Activated CD4-positive, alpha-beta memory T cell treated with anti-CD3 and anti-CD28 coated beads, Interleukin-2, amount 10 ng/mL, durations not matched to agents 7 days and 5 days (primary cell): ENCODE results near the gene CACNA1C. TPM values are rescaled to one million over a fixed set of nuclear protein-coding genes. Genes with fewer than 3 reads are reported as not detected.

ENCODE experiments used
- CTCF ChIA-PET: fragments of 350-600 bp; sonication (Branson Sonifier 250); formaldehyde crosslinking; loops from one replicate; lab custom pipeline; 2021; ENCODE audit warnings: antibody characterized with exemption, inconsistent platforms; lab: Charles Lee
- POLR2A ChIA-PET: fragments of 350-600 bp; sonication (Branson Sonifier 250); formaldehyde crosslinking; loops from one replicate; lab custom pipeline; 2021; ENCODE audit warnings: antibody characterized with exemption; lab: Charles Lee
- DNase-seq: peaks from one replicate; pipeline ENCODE4 v3.0.0-alpha.2; 2020
- H3K27ac Mint-ChIP-seq: one replicate; pipeline ENCODE4 v1.8.0; 2021; ENCODE audit warnings: mild to moderate bottlenecking, mixed read lengths
- H3K27me3 Mint-ChIP-seq: one replicate; pipeline ENCODE4 v1.8.0; 2021; ENCODE audit warnings: mixed read lengths
- H3K36me3 Mint-ChIP-seq: one replicate; pipeline ENCODE4 v1.8.0; 2021; ENCODE audit warnings: low read depth, mixed read lengths
- H3K4me1 Mint-ChIP-seq: one replicate; pipeline ENCODE4 v1.8.0; 2021; ENCODE audit warnings: mixed read lengths
- H3K4me3 Mint-ChIP-seq: one replicate; pipeline ENCODE4 v1.8.0; 2021; ENCODE audit warnings: mild to moderate bottlenecking, mixed read lengths
- H3K9me3 Mint-ChIP-seq: one replicate; pipeline ENCODE4 v1.8.0; 2021; ENCODE audit warnings: mixed read lengths
- total RNA-seq, 2 experiments: library from RNA; stranded (reverse); gene quantifications; one replicate each; pipeline ENCODE4 v1.2.3, GENCODE V29; 2021

The CACNA1C gene
- total RNA-seq, 2 experiments from 2014 or later, result 0.30 TPM

DNA sequence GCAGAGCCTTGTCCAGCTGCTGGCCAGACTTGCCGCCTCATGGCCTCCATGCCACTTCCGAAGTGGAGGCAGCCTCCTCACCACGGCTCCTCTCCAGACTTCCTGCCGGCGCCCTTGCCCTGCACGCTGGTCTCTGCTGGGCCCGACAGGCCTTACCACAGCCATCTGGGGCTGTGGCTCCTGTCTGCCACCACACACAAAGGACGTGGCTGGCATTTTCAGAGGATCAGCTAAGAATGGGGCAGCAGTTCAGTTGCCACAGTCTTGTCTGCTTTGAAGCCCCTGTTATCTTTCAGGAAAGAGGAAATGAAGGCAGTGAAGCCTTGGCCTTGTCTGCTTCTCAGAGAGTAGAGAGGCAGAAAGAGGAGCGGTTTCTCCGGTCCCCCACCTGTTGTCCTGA, 564.0 kb downstream of the CACNA1C start:
- no peaks in the 10 kb centered on the region for H3K9me3 Mint-ChIP-seq
- H3K4me1 Mint-ChIP-seq, result peaks cover 20% of the 10 kb centered on the region
- H3K36me3 Mint-ChIP-seq, result no peaks in the 10 kb centered on the region
- DNase-seq, result no peak
- H3K27ac Mint-ChIP-seq, result no peak overlapping the region
- H3K4me3 Mint-ChIP-seq, result no peak overlapping the region
- ChIA-PET POLR2A (no interaction called here), CTCF (no interaction called here)
- peaks cover 38% of the 10 kb centered on the region for H3K27me3 Mint-ChIP-seq

DNA sequence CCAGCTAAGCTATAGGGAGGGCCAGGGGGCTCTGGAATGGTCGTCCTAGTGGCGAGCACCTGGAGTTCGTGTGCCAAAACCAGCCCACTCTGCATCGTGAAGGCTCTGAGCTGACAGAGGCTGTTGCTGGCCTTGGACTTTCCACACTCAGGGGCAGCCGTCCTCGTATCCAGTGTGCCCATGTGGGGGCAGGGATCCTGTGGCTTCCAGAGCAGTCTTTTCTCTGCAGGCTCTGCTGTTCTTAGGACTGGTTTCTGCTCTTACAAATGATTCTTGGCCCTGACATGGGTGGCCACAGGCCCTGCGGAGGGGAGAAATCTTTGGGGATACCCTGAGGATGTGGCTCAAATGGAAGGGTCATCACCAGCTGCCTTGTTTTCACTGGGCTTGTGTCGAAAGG, 564.6 kb downstream of the CACNA1C start:
- POLR2A ChIA-PET, result no interaction called here
- no peak overlapping the region for H3K27ac Mint-ChIP-seq

GRCh38 chr12:2618291-2618995, 565.7 kb downstream of the CACNA1C start:
- no peak overlapping the region for H3K4me3 Mint-ChIP-seq
- H3K27me3 Mint-ChIP-seq, result peaks cover 39% of the 10 kb centered on the region
- H3K27ac Mint-ChIP-seq, result no peak overlapping the region
- CTCF ChIA-PET, result no interaction called here
- POLR2A ChIA-PET, result no interaction called here
- no peaks in the 10 kb centered on the region for H3K9me3 Mint-ChIP-seq
- no peaks in the 10 kb centered on the region for H3K36me3 Mint-ChIP-seq
- no peak for DNase-seq
- H3K4me1 Mint-ChIP-seq, result peaks cover 15% of the 10 kb centered on the region

More for the DNA sequence above, 564.6 kb downstream of the CACNA1C start:
- DNase-seq, result no peak
- peaks cover 20% of the 10 kb centered on the region for H3K4me1 Mint-ChIP-seq
- no peaks in the 10 kb centered on the region for H3K36me3 Mint-ChIP-seq
- peaks cover 34% of the 10 kb centered on the region for H3K27me3 Mint-ChIP-seq
- H3K4me3 Mint-ChIP-seq, result no peak overlapping the region
- CTCF ChIA-PET, result no interaction called here
- no peaks in the 10 kb centered on the region for H3K9me3 Mint-ChIP-seq

DNA sequence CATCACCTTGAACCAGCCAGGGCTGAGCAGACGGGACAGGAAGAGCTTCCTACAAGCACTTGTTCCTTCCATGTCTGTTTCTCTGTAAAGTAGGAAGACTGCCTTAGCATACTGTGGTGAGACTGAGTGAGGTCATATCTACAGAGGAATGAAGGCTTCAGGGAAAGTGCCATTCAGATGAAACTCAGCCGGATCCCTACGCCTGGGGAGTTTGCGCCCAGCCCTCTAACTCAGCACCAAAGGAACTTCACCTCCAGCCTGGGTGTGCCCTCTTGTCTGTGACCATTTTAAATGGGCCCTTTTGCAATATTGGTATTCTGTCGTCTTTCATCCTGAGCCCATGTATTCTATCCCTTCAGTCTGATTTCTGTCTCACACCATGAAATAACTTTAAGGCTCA, 566.3 kb downstream of the CACNA1C start:
- Mint-ChIP-seq H3K27ac (no peak overlapping the region), H3K9me3 (no peaks in the 10 kb centered on the region), H3K4me3 (no peak overlapping the region), H3K36me3 (no peaks in the 10 kb centered on the region), H3K27me3 (peaks cover 35% of the 10 kb centered on the region), H3K4me1 (peaks cover 8% of the 10 kb centered on the region)
- no peak for DNase-seq
- ChIA-PET POLR2A (no interaction called here), CTCF (no interaction called here)

DNA sequence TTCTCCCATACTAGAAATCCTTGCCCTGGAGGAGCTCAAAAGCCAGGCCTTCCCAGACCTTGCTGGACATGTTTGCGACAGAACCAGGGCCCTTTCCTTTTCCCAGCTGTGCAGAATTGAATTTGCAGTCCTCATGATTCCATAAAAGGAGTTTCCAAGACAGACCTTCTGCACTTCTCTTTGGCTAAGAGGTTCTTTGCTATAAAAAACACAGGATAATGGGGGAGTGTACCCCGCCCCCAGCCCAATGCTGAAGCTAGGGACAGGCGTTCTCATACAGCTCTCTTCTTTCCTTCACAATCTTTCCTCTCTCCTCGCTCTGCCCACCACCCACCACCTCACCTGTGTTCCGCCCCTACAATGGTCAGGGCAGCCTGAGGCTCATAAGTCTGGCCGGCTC, 569.7 kb downstream of the CACNA1C start:
- Mint-ChIP-seq H3K27ac (no peak overlapping the region), H3K27me3 (peaks cover 33% of the 10 kb centered on the region), H3K36me3 (no peaks in the 10 kb centered on the region), H3K4me3 (no peak overlapping the region), H3K4me1 (peaks cover 5% of the 10 kb centered on the region), H3K9me3 (no peaks in the 10 kb centered on the region)
- CTCF ChIA-PET, result no interaction called here
- no peak for DNase-seq
- POLR2A ChIA-PET, result no interaction called here

DNA sequence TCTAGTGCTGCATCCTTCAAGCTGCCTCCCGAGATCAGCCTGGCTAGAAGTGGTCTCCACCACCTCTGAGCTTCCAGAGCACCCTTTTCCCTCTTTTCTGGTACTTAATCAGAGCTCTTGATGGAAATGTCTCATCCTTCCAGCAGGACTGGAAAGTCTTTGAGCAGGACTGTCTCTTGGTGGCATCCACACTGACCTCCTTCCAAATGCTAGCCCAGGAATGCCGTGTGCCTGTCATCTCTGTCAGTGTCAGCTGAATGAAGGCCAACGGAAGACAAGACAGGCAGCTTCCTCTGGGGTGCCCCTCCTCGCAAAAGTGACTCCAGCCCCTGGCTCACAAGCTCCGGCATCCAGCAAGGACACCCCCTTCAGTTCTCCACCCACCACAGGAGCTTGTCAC, 570.7 kb downstream of the CACNA1C start:
- Mint-ChIP-seq H3K9me3 (no peaks in the 10 kb centered on the region), H3K4me3 (no peak overlapping the region), H3K36me3 (no peaks in the 10 kb centered on the region), H3K27me3 (peaks cover 38% of the 10 kb centered on the region), H3K27ac (no peak overlapping the region), H3K4me1 (peaks cover 9% of the 10 kb centered on the region)
- DNase-seq, result no peak
- CTCF ChIA-PET, result no interaction called here
- POLR2A ChIA-PET, result interaction anchor here (0.9 kb wide), 1 partner anchor 9 kb away, joined by 3 read pairs; no protein-coding TSS in a partner anchor

GRCh38 chr12:2624543-2625288, 571.9 kb downstream of the CACNA1C start:
- Mint-ChIP-seq H3K27ac (no peak overlapping the region), H3K4me1 (peaks cover 9% of the 10 kb centered on the region), H3K4me3 (no peak overlapping the region), H3K9me3 (no peaks in the 10 kb centered on the region), H3K27me3 (peaks cover 39% of the 10 kb centered on the region), H3K36me3 (no peaks in the 10 kb centered on the region)
- DNase-seq, result no peak
- POLR2A ChIA-PET, result no interaction called here
- CTCF ChIA-PET, result no interaction called here

DNA sequence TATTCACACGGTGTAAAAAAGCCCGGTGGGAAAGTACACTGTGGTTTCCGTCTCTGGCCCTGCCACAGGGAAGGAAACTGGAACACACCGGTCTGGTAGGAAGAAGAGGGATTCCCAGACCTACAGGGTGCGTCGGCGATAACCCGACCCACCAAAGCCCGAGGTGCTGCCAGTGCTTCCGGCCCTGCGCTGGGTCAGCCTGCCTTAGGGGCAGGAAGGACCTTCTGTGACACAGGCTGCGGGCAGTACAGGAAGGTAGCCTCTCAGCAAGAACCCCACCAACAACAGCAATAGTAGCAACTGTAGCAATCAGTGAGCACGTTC, 572.5 kb downstream of the CACNA1C start:
- ChIA-PET POLR2A (no interaction called here), CTCF (no interaction called here)
- no peak for DNase-seq
- no peaks in the 10 kb centered on the region for H3K36me3 Mint-ChIP-seq
- H3K27me3 Mint-ChIP-seq, result peaks cover 39% of the 10 kb centered on the region
- H3K27ac Mint-ChIP-seq, result no peak overlapping the region
- H3K4me3 Mint-ChIP-seq, result no peak overlapping the region
- H3K9me3 Mint-ChIP-seq, result no peaks in the 10 kb centered on the region
- H3K4me1 Mint-ChIP-seq, result peaks cover 9% of the 10 kb centered on the region

DNA sequence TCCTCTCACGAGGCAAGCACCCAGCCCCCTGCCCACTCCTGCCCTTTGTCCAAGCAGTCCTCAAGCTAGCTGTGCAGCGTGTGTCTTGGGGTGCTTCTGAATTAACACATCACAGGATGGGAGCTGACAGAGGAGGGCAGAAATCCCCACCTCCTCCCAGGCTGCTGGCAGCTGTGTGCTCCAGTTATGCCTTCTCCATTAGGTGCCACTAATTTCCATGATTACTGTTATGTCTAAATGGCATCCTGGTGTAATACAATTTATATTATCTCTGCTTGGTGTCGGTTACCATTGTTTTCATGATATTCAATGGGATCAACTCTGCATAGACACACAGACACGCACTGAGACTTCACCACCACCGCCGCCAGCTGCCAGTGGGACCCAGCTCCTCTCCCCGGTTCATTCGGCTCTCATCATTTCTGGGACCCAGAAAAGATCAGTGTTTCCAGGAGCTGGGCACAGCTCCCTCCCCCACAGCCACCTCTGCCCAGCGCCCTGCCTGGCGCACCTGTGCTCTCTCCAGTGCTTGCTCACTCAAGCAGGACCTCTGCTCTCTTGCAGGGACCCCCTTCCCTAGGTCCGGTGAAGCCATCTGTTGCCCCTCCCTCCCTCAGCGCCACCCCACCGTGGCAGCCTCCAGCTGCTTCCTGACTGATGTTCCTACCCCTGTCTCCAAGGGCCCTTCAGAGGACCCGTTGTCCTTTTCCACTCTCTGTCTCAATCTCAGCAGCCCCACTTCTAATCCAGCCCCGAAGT, 574.5 kb downstream of the CACNA1C start:
- no peak overlapping the region for H3K4me3 Mint-ChIP-seq
- ChIA-PET POLR2A (no interaction called here), CTCF (no interaction called here)
- H3K9me3 Mint-ChIP-seq, result no peaks in the 10 kb centered on the region
- peaks cover 4% of the 10 kb centered on the region for H3K4me1 Mint-ChIP-seq
- H3K27me3 Mint-ChIP-seq, result peaks cover 31% of the 10 kb centered on the region
- DNase-seq, result no peak
- H3K27ac Mint-ChIP-seq, result no peak overlapping the region
- H3K36me3 Mint-ChIP-seq, result no peaks in the 10 kb centered on the region

DNA sequence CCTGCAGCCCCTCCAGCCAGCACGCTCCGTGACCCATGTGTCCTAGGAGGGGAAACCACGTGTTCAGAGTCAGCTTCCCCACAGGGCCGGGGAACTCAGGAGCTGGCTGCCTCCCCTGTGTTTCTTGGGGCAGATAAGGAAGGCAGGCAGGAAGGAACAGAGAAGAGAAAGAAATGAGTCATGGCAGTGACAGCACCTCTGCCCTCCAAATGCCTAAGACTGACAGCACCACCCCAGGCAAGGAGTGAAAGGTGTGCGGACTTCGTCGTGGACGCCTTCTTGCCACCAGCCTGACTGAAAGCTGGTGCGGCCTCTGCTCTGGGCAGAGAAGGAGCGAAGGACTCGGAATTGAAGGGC, 575.0 kb downstream of the CACNA1C start:
- Mint-ChIP-seq H3K36me3 (no peaks in the 10 kb centered on the region), H3K9me3 (no peaks in the 10 kb centered on the region), H3K27me3 (peaks cover 32% of the 10 kb centered on the region), H3K27ac (no peak overlapping the region), H3K4me3 (no peak overlapping the region), H3K4me1 (peaks cover 4% of the 10 kb centered on the region)
- DNase-seq, result no peak
- POLR2A ChIA-PET, result no interaction called here
- CTCF ChIA-PET, result no interaction called here

- Mint-ChIP-seq H3K9me3 (no peaks in the 10 kb centered on the region), H3K4me3 (no peak overlapping the region), H3K4me1 (peaks cover 4% of the 10 kb centered on the region), H3K27me3 (peaks cover 31% of the 10 kb centered on the region), H3K36me3 (no peaks in the 10 kb centered on the region), H3K27ac (no peak overlapping the region)
- no peak for DNase-seq
- CTCF ChIA-PET, result no interaction called here
- POLR2A ChIA-PET, result no interaction called here
These were observed 575.6 kb downstream of the CACNA1C start for GRCh38 chr12:2628401-2628800.

DNA sequence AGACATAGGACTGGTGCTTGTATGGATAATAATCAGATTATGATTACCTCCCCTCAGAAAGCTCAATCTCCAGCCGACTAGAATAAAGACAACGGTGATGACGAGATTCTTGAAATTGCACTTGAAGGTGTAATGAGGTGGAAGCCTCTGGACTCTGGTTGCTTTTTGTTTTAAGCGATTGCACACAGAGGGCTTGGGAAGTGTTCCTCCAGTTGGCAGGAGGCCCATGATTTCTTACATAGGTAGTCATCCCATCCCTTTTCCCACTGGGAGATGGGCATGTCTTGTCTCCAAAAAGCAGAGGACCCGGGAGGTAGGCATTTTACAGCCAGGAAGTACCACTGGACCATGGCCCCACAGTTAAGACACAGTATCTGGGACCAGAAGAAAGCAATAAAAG, 576.3 kb downstream of the CACNA1C start:
- no peak for DNase-seq
- Mint-ChIP-seq H3K4me3 (no peak overlapping the region), H3K9me3 (no peaks in the 10 kb centered on the region), H3K27me3 (peaks cover 29% of the 10 kb centered on the region), H3K36me3 (no peaks in the 10 kb centered on the region), H3K4me1 (peaks cover 4% of the 10 kb centered on the region), H3K27ac (no peak overlapping the region)
- CTCF ChIA-PET, result no interaction called here
- POLR2A ChIA-PET, result no interaction called here

GRCh38 chr12:2631653-2632350, 579.0 kb downstream of the CACNA1C start:
- Mint-ChIP-seq H3K36me3 (no peaks in the 10 kb centered on the region), H3K4me1 (peaks cover 4% of the 10 kb centered on the region), H3K9me3 (no peaks in the 10 kb centered on the region), H3K4me3 (no peak overlapping the region), H3K27ac (no peak overlapping the region), H3K27me3 (peaks cover 30% of the 10 kb centered on the region)
- ChIA-PET CTCF (no interaction called here), POLR2A (no interaction called here)
- no peak for DNase-seq
